Myocyte (in vitro differentiated cells): ENCODE data around the gene FOXL2. TPM values are rescaled to one million over a fixed set of nuclear protein-coding genes. Genes with fewer than 3 reads are reported as not detected.
"Not testable (repeated sequence)": the region's sequence is repeated elsewhere in the genome, so short reads cannot be mapped to it uniquely, and the experiment has no call there.

Source experiments
- DNase-seq: peaks from one replicate; pipeline ENCODE4 v3.0.0-alpha.2; 2012; ENCODE audit warnings: low read depth
- total RNA-seq: library from RNA; depleted of rRNA; stranded (reverse); fragments of >200 nt; gene quantifications from 2 replicates; pipeline ENCODE4 v1.2.3, GENCODE V29; 2014

The FOXL2 gene
- total RNA-seq, 1 donor from 2014 or later = 3.0 TPM

DNA sequence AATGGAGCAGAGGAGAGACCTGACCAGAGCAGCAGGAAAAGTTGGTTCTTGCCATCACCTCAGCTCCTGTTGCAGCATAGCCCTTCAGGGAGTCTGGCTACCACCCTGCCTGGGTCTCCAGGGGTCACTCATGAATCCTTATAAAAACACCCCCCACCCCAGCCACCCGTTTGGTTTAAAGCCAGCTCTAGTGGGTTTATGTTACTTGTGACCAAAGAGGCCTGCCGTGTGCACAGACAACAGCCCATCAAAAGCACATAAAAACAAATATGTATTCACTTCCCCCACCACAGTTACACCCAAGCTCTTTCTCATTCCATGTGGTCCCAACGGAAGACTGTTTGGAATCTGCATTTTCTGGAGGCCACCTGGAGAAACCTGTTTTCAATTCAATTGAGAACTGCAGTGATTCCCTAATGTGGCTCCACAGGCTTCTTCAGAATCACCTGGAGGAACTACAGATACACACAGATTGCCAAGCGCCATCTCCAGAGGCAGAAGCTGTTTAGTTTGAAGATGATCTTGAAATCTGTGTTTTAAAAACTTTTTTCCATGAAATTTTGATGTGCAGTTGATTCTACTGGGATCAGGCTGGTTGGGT is 13.8 kb downstream of the FOXL2 start:
- DNase-seq = no peak

DNA sequence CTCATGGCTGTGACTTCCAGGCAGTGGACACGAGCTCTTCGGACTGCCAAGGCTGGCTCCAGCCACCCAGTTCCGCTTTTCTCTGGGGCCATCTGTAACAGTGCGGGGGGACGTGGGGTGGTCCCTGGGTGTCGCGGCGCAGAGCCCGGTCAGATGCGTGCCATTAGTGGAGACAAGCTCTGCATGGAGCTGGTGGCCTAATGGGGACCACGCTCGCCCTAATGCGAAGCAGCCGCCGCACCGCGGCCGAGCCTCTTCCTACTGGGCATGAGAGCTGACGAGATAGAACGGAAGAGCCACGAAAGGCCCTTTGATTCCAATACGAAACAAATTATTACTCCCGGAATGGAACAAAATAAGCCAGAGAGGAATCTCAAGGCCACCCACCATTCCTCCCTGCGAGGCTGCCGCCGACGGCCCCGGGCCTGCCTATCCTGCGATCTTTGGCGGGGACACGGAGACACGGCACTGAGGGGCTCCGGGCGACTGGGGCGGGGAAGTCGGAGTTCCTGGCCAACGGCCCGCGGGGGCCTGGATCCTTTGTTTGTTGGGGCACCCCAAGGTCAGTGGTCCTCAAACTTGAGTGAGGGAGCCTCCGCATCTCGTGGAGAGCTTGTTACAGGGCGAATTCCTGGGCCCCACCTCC is 18.1 kb downstream of the FOXL2 start:
- no peak for DNase-seq

DNA sequence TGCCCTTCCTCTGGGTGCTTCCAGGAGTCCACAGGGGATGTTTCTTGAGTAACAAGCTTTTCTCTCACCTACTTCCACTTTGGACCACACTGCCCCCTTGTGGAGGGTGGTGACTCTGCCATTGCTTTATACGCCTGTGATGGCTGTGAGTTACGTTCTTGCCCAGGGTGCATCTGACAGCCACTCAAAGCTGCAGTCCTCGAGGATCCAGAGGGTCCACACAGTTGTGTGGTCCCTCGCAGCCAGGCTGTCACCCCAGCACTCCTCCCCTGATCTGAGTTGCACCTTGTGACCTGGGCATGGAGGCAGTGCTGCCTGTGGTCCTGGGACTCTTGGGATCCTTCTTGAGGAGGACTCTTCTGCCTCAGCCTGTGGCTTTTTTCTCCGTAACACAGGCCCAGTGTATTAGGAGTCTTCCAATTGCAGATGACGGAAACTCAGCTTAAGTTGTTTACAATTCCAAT is 23.4 kb downstream of the FOXL2 start:
- peak; percentile 86 for DNase-seq

DNA sequence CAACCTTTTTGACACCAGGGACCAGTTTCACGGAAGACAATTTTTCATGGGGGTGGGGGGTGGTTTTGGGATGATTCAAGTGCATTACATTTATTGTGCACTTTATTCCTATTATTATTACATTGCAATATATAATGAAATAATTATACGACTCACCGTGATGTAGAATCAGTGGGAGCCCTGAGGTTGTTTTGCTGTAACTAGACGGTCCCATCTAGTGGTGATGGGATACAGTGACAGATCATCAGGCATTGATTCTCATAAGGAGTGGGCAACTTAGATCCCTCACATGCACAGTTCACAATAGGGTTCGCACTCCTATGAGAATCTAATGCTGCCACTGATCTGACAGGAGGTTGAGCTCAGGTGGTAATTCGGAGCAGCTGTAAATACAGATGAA is 24.5 kb downstream of the FOXL2 start:
- DNase-seq = not testable (repeated sequence)

DNA sequence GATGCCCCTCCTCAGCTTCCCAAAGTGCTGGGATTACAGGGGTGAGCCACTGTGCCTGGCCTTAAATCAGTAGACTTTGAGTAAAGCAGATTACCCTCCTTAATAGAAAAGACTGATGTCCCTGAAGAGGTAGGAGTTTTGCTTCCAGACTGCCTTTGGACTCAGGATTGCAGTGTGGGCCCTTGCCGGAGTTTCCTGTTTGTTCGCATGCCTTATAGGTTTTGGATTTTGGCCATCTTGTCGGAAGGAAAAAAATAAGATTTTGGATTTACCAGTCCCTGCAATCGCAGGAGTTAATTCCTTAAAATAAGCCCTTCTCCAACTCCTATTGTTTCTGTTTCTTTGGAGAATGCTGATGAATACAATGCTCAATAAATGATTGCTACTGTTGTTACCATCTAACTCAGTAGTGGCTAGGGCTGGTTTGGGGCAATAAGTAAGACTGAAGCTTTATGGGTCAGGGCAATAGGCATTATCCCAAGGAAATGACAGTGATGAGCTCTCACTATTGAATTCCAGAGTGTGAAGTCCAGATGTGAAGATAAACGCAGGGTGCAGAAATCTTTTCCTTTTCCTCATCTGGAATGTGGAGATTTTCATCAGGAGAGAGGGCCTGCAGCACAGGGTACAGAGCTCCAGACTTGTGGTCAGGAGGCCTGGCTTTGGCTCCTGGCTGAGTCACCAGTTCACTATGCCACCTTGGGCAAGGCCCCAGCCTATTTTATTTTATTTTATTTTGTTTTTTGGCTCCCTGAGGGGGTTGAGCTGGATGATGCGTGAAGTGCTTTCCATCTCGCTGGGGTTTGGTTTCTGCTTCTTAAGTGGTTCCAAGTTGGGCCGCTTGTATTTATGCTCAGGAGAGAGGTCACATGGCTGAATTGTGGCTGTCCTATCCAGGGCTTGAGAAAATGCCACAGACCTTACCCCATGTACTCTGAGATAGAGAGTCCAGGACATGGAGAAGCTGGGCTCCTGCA is 25.3 kb downstream of the FOXL2 start:
- peak; percentile 62 for DNase-seq

GRCh38 chr3:138919325-138919724 is 27.6 kb downstream of the FOXL2 start:
- no peak for DNase-seq

GRCh38 chr3:138916824-138917223 is 30.1 kb downstream of the FOXL2 start:
- DNase-seq = no peak

- peak; percentile 91 for DNase-seq
Measured at GRCh38 chr3:138915503-138916498, 31.1 kb downstream of the FOXL2 start.

DNA sequence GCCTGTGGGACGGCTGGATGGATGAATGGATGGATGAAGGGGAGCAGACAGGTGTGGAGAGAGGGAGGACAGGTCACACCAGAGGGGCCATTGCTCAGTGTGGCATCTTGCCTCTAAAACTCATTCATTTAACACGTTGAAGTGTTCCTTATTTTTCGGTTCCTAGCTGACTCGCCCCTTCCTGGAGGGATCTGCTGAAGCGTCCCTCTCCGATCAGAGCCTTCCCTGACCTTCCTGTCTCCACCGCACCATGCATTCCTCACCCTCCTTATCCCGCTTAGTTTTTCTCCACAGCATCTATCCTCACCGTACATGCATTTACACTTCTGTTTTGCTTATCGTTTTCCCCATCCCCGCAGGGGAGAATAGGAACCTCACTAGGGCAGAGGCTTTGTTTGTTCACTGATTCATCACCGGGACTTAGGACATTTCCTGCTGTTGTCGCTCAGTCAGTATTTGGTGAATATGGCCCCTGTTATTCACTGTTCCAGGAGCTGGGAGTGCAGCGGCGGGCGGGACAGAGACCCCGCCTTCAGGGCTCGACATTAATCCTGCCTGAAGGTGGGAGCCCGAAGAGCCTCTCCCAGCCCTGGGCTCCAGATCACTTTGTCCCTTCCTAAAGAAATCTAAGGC is 32.0 kb downstream of the FOXL2 start:
- DNase-seq = no peak

GRCh38 chr3:138913766-138914165 is 33.2 kb downstream of the FOXL2 start:
- DNase-seq = no peak

GRCh38 chr3:138912237-138912636 is 34.7 kb downstream of the FOXL2 start:
- DNase-seq = no peak

DNA sequence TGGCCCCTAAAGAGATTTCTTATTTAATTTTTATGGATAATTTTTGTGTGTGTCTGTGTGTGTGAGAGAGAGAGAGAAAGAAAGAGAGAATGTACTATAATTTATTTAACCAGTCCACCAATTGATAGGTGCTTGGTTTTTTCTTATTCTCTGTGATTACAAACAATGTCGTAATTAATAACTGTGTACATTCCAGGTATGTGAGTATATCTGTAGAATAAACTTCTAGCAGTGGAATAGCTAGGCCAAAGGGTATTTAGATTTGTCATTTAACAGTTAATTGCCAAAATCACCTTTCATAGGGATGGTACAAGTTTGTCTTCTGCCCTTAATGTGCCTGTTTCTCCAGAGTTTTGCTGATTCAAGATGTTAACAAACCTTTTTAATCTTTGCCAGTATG is 35.3 kb downstream of the FOXL2 start:
- no peak for DNase-seq

DNA sequence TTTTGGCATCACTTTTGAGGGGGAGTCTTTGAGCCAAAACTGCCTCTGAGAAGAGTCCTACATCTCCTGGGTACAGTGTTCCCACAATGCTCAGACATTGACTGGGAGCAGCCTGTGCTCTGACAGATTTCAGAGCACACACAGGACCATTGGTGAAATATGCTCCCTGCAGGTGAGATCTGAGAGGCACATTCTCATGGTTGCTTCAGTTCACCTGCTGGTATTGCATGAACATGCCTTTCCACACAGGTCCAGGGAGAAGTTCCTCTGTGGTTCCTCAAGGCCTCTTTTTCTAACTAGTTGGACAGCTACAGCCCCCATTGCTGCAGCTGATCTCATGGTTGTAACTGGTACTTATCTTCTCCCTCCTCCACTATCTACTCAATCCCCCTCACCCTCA is 37.0 kb downstream of the FOXL2 start:
- DNase-seq = no peak

DNA sequence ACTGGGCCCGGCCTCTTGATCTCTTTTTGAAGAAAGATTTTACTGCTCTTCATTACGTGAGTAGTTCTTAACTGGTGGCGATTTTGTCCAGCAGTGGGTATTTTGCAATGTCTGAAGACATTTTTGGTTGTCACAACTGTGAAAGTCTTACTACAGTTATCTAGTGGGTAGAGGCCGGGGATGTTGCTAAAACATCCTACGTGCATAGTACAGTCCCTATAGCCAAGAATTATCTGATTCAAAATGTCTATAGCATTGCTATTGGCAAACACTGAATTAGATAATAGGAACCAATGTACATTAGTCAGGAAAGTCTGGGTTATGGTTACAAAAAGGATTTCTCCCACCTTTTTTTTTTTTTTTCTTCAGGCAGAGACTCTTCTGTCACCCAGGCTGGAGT is 38.1 kb downstream of the FOXL2 start:
- no peak for DNase-seq

GRCh38 chr3:138907539-138907938 is 39.4 kb downstream of the FOXL2 start:
- DNase-seq = no peak

DNA sequence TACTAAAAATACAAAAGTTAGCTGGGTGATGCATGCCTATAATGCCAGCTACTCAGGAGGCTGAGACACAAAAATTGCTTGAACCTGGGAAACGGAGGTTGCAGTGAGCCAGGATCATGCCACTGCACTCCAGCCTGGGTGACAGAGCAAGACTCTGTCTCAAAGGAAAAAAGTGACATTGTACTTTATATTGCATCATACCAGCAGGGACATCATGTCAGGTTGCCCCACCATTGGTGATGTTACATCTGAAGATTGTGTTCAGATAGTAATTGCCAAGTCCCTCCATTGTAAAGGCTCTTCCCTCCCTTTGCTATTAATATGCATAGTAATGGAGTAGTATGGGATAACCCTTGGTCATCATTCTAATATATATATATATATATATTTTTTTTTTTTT is 44.8 kb downstream of the FOXL2 start:
- DNase-seq = no peak

DNA sequence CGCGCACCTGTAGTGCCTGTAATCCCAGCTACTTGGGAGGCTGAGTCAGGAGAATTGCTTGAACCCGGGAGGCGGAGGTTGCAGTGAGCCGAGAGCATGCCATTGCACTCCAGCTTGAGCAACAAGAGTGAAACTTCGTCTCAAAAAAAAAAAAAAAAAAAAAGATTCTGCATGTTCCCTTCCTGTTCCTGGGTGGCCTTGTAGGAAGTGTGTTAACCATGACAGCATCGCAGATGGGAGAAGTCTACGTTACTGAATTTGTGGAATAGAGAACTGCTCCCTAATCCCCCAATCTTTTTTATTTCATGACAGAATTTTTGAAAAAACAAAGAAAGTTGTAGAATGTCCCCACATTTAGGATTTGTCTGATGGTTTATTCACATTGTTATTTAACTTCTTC is 45.4 kb downstream of the FOXL2 start:
- no peak for DNase-seq

- no peak for DNase-seq
Measured at GRCh38 chr3:138899351-138899991, 47.5 kb downstream of the FOXL2 start.

GRCh38 chr3:138898708-138899107 is 48.2 kb downstream of the FOXL2 start:
- DNase-seq = no peak

DNA sequence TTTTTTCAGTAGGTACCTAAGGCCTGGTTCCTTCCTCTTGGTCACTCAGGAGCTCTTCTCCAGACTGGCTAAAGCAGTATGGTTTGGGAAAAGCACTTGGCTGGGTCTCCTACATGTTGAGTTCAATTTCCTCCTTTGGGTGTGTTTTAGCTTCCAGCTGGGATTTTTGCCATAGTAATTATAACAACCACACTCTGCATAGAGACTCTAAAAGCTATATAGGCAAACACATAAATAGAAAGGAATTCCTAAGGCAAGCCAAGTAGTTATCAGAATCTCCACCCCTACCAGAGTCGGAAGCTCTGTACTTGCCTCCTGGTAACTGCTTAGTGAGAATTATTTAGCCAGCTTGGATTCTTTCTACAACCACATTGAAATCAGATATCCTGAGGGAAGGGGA is 48.6 kb downstream of the FOXL2 start:
- DNase-seq = peak; percentile 26
